ENCODE measurements around the gene RWDD3. TPM values are rescaled to one million over a fixed set of nuclear protein-coding genes. Genes with fewer than 3 reads are reported as not detected.

RWDD3 gene
- total RNA-seq, 4 donors from 2014 or later, result 8.7 to 10.1 (median 9.5) TPM

DNA sequence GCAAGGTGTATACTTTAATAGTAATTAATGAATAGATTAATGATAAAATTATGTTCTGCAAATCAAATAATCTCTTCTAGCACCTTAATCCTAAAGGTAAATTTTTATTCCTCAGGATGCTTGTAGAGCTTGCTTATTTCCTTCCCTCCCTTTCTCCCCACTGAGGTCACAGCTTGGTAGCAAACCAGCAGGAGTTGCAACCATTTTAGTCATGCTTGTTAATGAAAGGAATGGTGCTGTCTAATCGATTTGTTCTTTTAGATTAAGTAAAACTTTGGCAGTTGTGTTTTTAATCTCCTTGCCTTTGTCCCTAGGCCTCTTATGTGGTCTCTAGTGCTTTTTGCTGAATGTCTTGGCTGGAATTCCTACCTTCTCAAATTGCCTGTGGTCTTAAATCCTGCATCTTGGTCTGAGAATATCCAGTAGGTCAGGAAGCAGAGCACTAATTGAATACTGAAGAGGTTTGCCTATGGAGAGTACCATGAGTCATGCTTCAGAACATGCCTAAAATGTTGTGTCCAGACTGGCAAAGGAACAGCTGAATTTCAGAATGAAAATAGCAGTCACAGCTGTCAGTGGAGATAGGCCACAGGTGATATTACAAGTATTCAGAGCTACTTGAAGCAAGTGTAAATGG is 36.3 kb upstream of the RWDD3 start:
- ATAC-seq, result no peak
- Histone ChIP-seq H3K36me3 (no peaks in the 10 kb centered on the region), H3K9me3 (no peaks in the 10 kb centered on the region), H3K27ac (no peak overlapping the region), H3K4me3 (no peak overlapping the region), H3K4me1 (peaks cover 0 to 14% (median 4%) of the 10 kb centered on the region in 3 donors), H3K27me3 (no peaks in the 10 kb centered on the region)
- WGBS, 2 donors (ENCODE audit: low coverage in 1 of 2), result 38 to 44% methylated on average over 1 of the region's 1 CpG
- TF ChIP-seq POLR2A (IDR thresholded peaks at IDR 0.05) (no peak), POLR2AphosphoS5 (IDR thresholded peaks at IDR 0.05) (no peak), EP300 (IDR thresholded peaks at IDR 0.05) (no peak)
- TF ChIP-seq, protein P1, sequence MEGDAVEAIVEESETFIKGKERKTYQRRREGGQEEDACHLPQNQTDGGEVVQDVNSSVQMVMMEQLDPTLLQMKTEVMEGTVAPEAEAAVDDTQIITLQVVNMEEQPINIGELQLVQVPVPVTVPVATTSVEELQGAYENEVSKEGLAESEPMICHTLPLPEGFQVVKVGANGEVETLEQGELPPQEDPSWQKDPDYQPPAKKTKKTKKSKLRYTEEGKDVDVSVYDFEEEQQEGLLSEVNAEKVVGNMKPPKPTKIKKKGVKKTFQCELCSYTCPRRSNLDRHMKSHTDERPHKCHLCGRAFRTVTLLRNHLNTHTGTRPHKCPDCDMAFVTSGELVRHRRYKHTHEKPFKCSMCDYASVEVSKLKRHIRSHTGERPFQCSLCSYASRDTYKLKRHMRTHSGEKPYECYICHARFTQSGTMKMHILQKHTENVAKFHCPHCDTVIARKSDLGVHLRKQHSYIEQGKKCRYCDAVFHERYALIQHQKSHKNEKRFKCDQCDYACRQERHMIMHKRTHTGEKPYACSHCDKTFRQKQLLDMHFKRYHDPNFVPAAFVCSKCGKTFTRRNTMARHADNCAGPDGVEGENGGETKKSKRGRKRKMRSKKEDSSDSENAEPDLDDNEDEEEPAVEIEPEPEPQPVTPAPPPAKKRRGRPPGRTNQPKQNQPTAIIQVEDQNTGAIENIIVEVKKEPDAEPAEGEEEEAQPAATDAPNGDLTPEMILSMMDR (IDR thresholded peaks at IDR 0.05), result no peak

DNA sequence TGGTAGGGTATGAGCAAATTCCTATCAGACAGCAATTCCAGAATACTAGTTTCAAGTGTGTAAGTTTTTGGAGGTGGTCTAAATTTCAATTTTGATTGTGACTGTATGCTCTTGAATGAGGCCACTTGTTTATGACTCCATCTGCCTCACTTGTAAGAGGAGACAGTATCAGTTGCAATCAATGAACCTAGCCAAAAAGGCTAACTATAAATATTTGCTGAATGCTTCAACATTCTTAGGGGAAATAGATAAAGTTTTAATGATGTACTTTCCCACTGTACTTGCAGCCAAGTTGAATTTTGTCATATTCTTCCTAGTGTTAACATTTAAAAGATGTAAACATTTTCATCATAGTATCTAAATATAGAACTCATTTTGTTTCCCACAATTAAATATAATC is 32.1 kb upstream of the RWDD3 start:
- H3K27ac ChIP-seq, result no peak overlapping the region
- H3K27me3 ChIP-seq, result no peaks in the 10 kb centered on the region
- no peak for ATAC-seq
- H3K36me3 ChIP-seq, result no peaks in the 10 kb centered on the region
- TF ChIP-seq, protein P1 (IDR thresholded peaks at IDR 0.05), result no peak
- TF ChIP-seq POLR2AphosphoS5 (IDR thresholded peaks at IDR 0.05) (no peak), EP300 (IDR thresholded peaks at IDR 0.05) (no peak), POLR2A (IDR thresholded peaks at IDR 0.05) (no peak)
- no peak overlapping the region for H3K4me3 ChIP-seq
- no peaks in the 10 kb centered on the region for H3K9me3 ChIP-seq
- H3K4me1 ChIP-seq, result peaks cover 0 to 2% (median 0%) of the 10 kb centered on the region in 3 donors

DNA sequence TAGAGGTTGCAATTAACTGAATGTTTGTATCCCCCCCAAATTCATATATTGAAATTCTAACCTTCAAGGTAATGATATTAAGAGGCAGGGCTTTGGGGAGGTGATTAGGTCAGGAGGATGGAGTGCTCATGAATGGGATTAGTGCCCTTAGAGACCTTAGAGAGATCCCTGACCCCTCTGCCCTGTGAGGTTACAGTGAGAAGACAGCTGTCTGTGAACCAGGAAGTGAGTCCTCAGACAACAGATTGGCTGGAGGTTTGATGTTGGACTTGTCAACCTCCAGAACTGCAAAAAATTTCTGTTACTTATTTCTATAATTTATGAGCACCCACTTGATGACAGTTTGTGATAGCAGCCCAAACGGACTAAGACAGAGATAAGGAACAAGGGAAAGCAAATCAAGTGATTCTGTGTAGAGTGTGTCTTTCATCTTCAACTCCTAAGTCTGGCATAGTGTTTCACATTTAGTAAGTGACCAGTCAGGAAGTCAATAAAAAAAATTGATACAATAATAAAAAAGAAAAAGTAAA is 30.0 kb upstream of the RWDD3 start:
- TF ChIP-seq POLR2A (IDR thresholded peaks at IDR 0.05) (no peak), POLR2AphosphoS5 (IDR thresholded peaks at IDR 0.05) (no peak)
- TF ChIP-seq, protein P1 (IDR thresholded peaks at IDR 0.05), result no peak
- WGBS, 2 donors (ENCODE audit: low coverage in 1 of 2), result 53 to 83% methylated on average over 1 of the region's 1 CpG
- no peak overlapping the region for H3K27ac ChIP-seq

DNA sequence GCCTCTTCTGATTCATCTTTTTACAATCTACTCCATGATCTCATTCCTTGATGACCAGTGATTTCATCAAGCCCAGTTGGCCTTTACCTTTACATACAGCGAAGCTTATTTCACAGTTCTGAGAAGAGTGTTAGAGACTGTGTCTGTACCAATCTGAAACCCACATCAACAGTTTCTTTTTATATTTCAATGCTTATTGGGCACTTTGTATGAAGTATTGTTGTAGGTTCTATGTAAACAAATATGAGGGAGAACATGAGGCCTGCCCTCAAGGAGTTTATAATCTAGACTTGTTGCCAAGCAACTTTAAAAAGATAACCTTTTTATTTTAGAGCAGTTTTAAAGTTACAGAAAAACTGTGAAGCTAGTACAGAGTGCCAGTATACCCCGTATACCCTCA is 27.5 kb upstream of the RWDD3 start:
- Histone ChIP-seq H3K4me3 (no peak overlapping the region), H3K36me3 (no peaks in the 10 kb centered on the region), H3K27ac (no peak overlapping the region), H3K4me1 (no peaks in the 10 kb centered on the region), H3K27me3 (no peaks in the 10 kb centered on the region), H3K9me3 (no peaks in the 10 kb centered on the region)
- WGBS, 2 donors (ENCODE audit: low coverage in 1 of 2), result 85 to 87% methylated on average over 2 of the region's 2 CpGs
- no peak for TF ChIP-seq POLR2AphosphoS5 (IDR thresholded peaks at IDR 0.05)
- TF ChIP-seq POLR2A (IDR thresholded peaks at IDR 0.05), result no peak
- no peak for TF ChIP-seq EP300 (IDR thresholded peaks at IDR 0.05)
- TF ChIP-seq, protein P1 (IDR thresholded peaks at IDR 0.05), result no peak
- ATAC-seq, result no peak

More for the DNA sequence above, 30.0 kb upstream of the RWDD3 start:
- no peak overlapping the region for H3K4me3 ChIP-seq
- no peaks in the 10 kb centered on the region for H3K9me3 ChIP-seq
- no peaks in the 10 kb centered on the region for H3K36me3 ChIP-seq
- no peaks in the 10 kb centered on the region for H3K27me3 ChIP-seq
- no peak for ATAC-seq
- no peaks in the 10 kb centered on the region for H3K4me1 ChIP-seq

DNA sequence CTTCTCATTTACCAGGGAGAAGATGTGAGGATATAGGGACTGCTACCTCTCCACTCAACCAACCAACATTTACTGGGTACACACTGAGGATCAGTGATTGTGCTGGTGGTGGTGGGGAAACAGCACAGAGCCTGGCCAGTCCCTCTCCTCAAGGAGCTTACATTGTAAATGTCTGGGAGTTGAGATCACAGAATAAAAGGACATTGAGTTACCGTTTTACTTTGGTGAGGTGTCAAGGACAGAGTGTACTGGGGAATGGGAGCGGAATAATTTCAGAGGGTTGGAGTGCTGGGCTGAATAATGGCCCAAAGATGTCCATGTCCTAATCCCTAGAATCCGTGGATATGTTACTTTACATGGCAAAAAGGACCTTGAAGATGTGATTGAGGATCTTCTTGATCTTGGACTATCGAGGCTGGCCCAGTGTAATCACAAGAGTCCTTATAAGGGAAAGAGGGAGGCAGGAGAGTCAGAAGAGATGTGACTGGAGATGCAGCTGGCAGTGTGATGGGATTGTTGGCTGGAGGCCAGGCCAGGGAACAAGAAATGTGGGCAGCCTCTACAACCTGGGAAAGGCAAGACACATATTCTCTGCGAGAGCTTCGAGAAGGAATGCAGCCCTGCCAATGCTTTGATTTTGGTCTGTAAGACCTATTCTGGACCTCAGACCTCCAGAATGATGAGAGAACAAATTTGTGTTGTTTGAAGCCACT is 26.6 kb upstream of the RWDD3 start:
- 75 to 84% methylated on average over 4 to 6 of the region's 6 CpGs for WGBS, 2 donors (ENCODE audit: low coverage in 1 of 2)
- no peak for ATAC-seq
- H3K27ac ChIP-seq, result no peak overlapping the region

More for the DNA sequence above, 26.6 kb upstream of the RWDD3 start:
- H3K4me1 ChIP-seq, result no peaks in the 10 kb centered on the region
- H3K36me3 ChIP-seq, result no peaks in the 10 kb centered on the region
- no peaks in the 10 kb centered on the region for H3K27me3 ChIP-seq
- TF ChIP-seq POLR2AphosphoS5 (IDR thresholded peaks at IDR 0.05) (no peak), POLR2A (IDR thresholded peaks at IDR 0.05) (no peak), EP300 (IDR thresholded peaks at IDR 0.05) (no peak)
- TF ChIP-seq, protein P1 (IDR thresholded peaks at IDR 0.05), result no peak
- no peaks in the 10 kb centered on the region for H3K9me3 ChIP-seq
- H3K4me3 ChIP-seq, result no peak overlapping the region

Measured in gastroesophageal sphincter (tissue), 4 donors.